Upper lobe of left lung (tissue), 4 donors: ENCODE results near the gene CDKN2AIP.

Source experiments
- EP300 ChIP-seq, 4 donors: sonication (generic); formaldehyde crosslinking; IDR thresholded peaks; one replicate each; pipeline ENCODE4 v1.5.1; 2017; ENCODE audit warnings: antibody characterized with exemption in 4 of 4, control low read depth in 2 of 4
- POLR2AphosphoS5 ChIP-seq, 2 donors: sonication (generic); formaldehyde crosslinking; IDR thresholded peaks; one replicate each; pipeline ENCODE4 v1.5.1; 2017; ENCODE audit warnings: antibody characterized with exemption in 2 of 2
- TF ChIP-seq, protein P1 (sequence below), 6 experiments: fragments of 450-650 bp in 4 of 6; fragments of 200-600 bp in 2 of 6; sonication (generic) in 2 of 6; IDR thresholded peaks; one replicate each; pipeline ENCODE4 v1.5.1; 2016 to 2019; ENCODE audit warnings: antibody characterized with exemption in 6 of 6

DNA sequence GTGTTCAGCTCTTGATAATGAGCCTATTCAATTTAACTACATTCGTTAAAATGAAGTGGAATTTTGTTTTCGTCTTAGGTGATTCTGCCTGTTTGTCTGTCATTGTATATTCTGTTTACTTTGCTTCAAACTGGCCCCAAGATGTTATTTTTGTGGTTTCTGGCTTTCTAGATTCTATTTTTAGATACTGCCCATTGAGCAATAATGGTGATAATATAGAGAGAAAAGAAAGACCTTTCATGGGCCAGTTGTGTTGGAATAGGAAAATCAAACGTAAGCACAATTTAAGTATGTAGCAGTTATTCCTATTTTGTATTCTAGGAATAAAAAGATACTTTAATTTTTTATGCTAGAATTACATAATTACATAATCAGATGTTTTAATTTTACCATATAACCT is 4.0 kb downstream of the CDKN2AIP start:
- TF ChIP-seq, protein P1, sequence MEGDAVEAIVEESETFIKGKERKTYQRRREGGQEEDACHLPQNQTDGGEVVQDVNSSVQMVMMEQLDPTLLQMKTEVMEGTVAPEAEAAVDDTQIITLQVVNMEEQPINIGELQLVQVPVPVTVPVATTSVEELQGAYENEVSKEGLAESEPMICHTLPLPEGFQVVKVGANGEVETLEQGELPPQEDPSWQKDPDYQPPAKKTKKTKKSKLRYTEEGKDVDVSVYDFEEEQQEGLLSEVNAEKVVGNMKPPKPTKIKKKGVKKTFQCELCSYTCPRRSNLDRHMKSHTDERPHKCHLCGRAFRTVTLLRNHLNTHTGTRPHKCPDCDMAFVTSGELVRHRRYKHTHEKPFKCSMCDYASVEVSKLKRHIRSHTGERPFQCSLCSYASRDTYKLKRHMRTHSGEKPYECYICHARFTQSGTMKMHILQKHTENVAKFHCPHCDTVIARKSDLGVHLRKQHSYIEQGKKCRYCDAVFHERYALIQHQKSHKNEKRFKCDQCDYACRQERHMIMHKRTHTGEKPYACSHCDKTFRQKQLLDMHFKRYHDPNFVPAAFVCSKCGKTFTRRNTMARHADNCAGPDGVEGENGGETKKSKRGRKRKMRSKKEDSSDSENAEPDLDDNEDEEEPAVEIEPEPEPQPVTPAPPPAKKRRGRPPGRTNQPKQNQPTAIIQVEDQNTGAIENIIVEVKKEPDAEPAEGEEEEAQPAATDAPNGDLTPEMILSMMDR (IDR thresholded peaks at IDR 0.05), result no peak
- TF ChIP-seq EP300 (IDR thresholded peaks at IDR 0.05), result no peak
- no peak for TF ChIP-seq POLR2AphosphoS5 (IDR thresholded peaks at IDR 0.05)
